Activated T-cell treated with anti-CD3 and anti-CD28 coated beads for 48 hours (primary cell): ENCODE measurements around the gene CTTNBP2.

Experiments used
- DNase-seq: peaks from one replicate; pipeline ENCODE4 v3.0.0-alpha.2; 2020; ENCODE audit warnings: low read depth

CTTNBP2 gene

GRCh38 chr7:117790251-117790650 lies 83.0 kb downstream of the CTTNBP2 start:
- no peak for DNase-seq

- no peak for DNase-seq
Observed at GRCh38 chr7:117785431-117785830, 87.8 kb downstream of the CTTNBP2 start.

- DNase-seq, result no peak
Observed at GRCh38 chr7:117784315-117784714, 88.9 kb downstream of the CTTNBP2 start.

GRCh38 chr7:117782761-117783160 lies 90.5 kb downstream of the CTTNBP2 start:
- no peak for DNase-seq

- no peak for DNase-seq
Observed at GRCh38 chr7:117781707-117782106, 91.5 kb downstream of the CTTNBP2 start.

- no peak for DNase-seq
Observed at GRCh38 chr7:117780832-117781231, 92.4 kb downstream of the CTTNBP2 start.

- DNase-seq, result no peak
Observed at GRCh38 chr7:117777335-117778142, 95.7 kb downstream of the CTTNBP2 start.

GRCh38 chr7:117776224-117776623 lies 97.0 kb downstream of the CTTNBP2 start:
- DNase-seq, result no peak

- no peak for DNase-seq
Observed at GRCh38 chr7:117775801-117776200, 97.4 kb downstream of the CTTNBP2 start.

GRCh38 chr7:117774943-117775342 lies 98.3 kb downstream of the CTTNBP2 start:
- DNase-seq, result no peak

GRCh38 chr7:117772421-117772820 lies 100.8 kb downstream of the CTTNBP2 start:
- no peak for DNase-seq

GRCh38 chr7:117771756-117772155 lies 101.5 kb downstream of the CTTNBP2 start:
- DNase-seq, result no peak

GRCh38 chr7:117769085-117769484 lies 104.2 kb downstream of the CTTNBP2 start:
- no peak for DNase-seq

- no peak for DNase-seq
Observed at GRCh38 chr7:117767951-117768350, 105.3 kb downstream of the CTTNBP2 start.

GRCh38 chr7:117766913-117767312 lies 106.3 kb downstream of the CTTNBP2 start:
- DNase-seq, result no peak

- DNase-seq, result no peak
Observed at GRCh38 chr7:117764031-117764430, 109.2 kb downstream of the CTTNBP2 start.

- no peak for DNase-seq
Observed at GRCh38 chr7:117762055-117762454, 111.2 kb downstream of the CTTNBP2 start.

GRCh38 chr7:117759950-117760640 lies 113.1 kb downstream of the CTTNBP2 start:
- no peak for DNase-seq

- no peak for DNase-seq
Observed at GRCh38 chr7:117757440-117757839, 115.8 kb downstream of the CTTNBP2 start.

- no peak for DNase-seq
Observed at GRCh38 chr7:117756586-117757085, 116.6 kb downstream of the CTTNBP2 start.

GRCh38 chr7:117755136-117755535 lies 118.1 kb downstream of the CTTNBP2 start:
- no peak for DNase-seq

GRCh38 chr7:117751775-117752174 lies 121.5 kb downstream of the CTTNBP2 start:
- no peak for DNase-seq
